PC-9 (cell line): ENCODE data around the gene EBNA1BP2.

Source experiments
- CTCF ChIP-seq: fragments of 200-600 bp; sonication (generic); conservative IDR thresholded peaks from 2 replicates; pipeline ENCODE4 v1.6.1; 2017; ENCODE audit warnings: mixed run types, antibody characterized with exemption, mild to moderate bottlenecking, moderate library complexity
- EZH2 ChIP-seq: fragments of 200-600 bp; sonication (generic); IDR thresholded peaks from 2 replicates; pipeline ENCODE4 v1.8.0; 2017; ENCODE audit warnings: antibody characterized with exemption, low read depth

GRCh38 chr1:43171312-43171875 lies 696 bp downstream of the EBNA1BP2 start:
- TF ChIP-seq CTCF: no peak
- no peak for TF ChIP-seq EZH2
